HepG2 (cell line): ENCODE results near the gene PIKFYVE. TPM values are rescaled to one million over a fixed set of nuclear protein-coding genes. Genes with fewer than 3 reads are reported as not detected.

ENCODE experiments used
- ATAC-seq: fragments of 200-7000 bp; cut with Tn5 transposase; 3 replicates; pipeline ENCODE4 v1.9.1; 2020; ENCODE audit warnings: mild to moderate bottlenecking, moderate library complexity
- BruUV-seq: library from RNA; stranded (reverse); fragments of 400-500 nt; replicated peaks from 2 replicates; lab custom pipeline; 2021; lab: Mats Ljungman, UMichigan
- CTCF ChIA-PET: fragments of 300-600 bp; formaldehyde crosslinking; extraction: SDS; loops from one replicate; lab custom pipeline; 2021; ENCODE audit warnings: low total read pairs, inconsistent platforms, low intra/inter-chr PET ratio; lab: Yijun Ruan, JAX
- POLR2A ChIA-PET: fragments of 350-600 bp; sonication (Branson Sonifier 250); formaldehyde crosslinking; loops from one replicate; lab custom pipeline; 2020; ENCODE audit warnings: antibody characterized with exemption, inconsistent platforms; lab: Yijun Ruan, JAX
- DNase-seq: peaks from one replicate; pipeline ENCODE4 v3.0.0-alpha.2; 2015; ENCODE audit warnings: low spot score
- FAIRE-seq: peaks from 3 replicates; lab custom pipeline; 2011; peaks lifted over from hg19 to GRCh38; lab: Jason Lieb, UNC
- H2AFZ ChIP-seq: one replicate; pipeline ENCODE4 v1.6.1; 2011; ENCODE audit warnings: low read length, inconsistent platforms
- H3K27ac ChIP-seq: fragments of 300-600 bp; 3 replicates; pipeline ENCODE4 v1.8.0; 2011; ENCODE audit warnings: mixed run types, mild to moderate bottlenecking, mixed read lengths, low read length, inconsistent platforms; ENCODE audit not compliant: insufficient read depth; ENCODE audit errors: extremely low read length
- H3K27me3 ChIP-seq, 2 experiments: fragments of 200-600 bp in 1 of 2; 2 replicates in 1 of 2; 3 replicates in 1 of 2; pipeline versions ENCODE4 v1.6.0 to v1.8.0; 2011; ENCODE audit warnings: low read length in 2 of 2, mild to moderate bottlenecking in 2 of 2, moderate library complexity in 2 of 2, inconsistent platforms in 1 of 2; ENCODE audit not compliant: insufficient read depth in 2 of 2, control insufficient read depth in 1 of 2
- H3K36me3 ChIP-seq, 2 experiments: fragments of 200-600 bp in 1 of 2; replicated peaks in 1 of 2; 2 replicates in 1 of 2; 3 replicates in 1 of 2; pipeline versions ENCODE4 v1.5.1 to v1.8.0; 2011; ENCODE audit warnings: low read length in 2 of 2, inconsistent platforms in 1 of 2; ENCODE audit not compliant: insufficient read depth in 2 of 2, control insufficient read depth in 1 of 2
- H3K4me1 ChIP-seq: 2 replicates; pipeline ENCODE4 v1.5.1; 2012; ENCODE audit warnings: low read length, inconsistent platforms; ENCODE audit not compliant: insufficient read depth
- H3K4me2 ChIP-seq: 2 replicates; pipeline ENCODE4 v1.6.0; 2011; ENCODE audit warnings: low read depth, low read length, inconsistent platforms
- H3K4me3 ChIP-seq, 3 experiments: fragments of 200-600 bp in 1 of 3; sonication (generic), shearing (Covaris generic) in 1 of 3; replicated peaks in 1 of 3; 2 replicates each; pipeline ENCODE4 v1.5.1; 2011 to 2016; ENCODE audit warnings: low read length in 3 of 3, inconsistent platforms in 2 of 3, low read depth in 2 of 3, mild to moderate bottlenecking in 2 of 3, control low read depth in 1 of 3, mixed read lengths in 1 of 3; ENCODE audit not compliant: insufficient read depth in 1 of 3
- H3K79me2 ChIP-seq: one replicate; pipeline ENCODE4 v1.6.1; 2011; ENCODE audit warnings: low read length, inconsistent platforms; ENCODE audit not compliant: insufficient read depth
- H3K9ac ChIP-seq: 2 replicates; pipeline ENCODE4 v1.6.0; 2011; ENCODE audit warnings: mild to moderate bottlenecking, low read depth, low read length, inconsistent platforms; ENCODE audit not compliant: insufficient read depth
- H3K9me3 ChIP-seq: 2 replicates; pipeline ENCODE4 v1.5.1; 2012; ENCODE audit warnings: mild to moderate bottlenecking, low read length
- H4K20me1 ChIP-seq: 2 replicates; pipeline ENCODE4 v1.6.0; 2011; ENCODE audit warnings: inconsistent platforms, mild to moderate bottlenecking, low read length, moderate library complexity; ENCODE audit not compliant: insufficient read depth
- DMTF1 ChIP-seq: sonication (generic); formaldehyde crosslinking; IDR thresholded peaks from 2 replicates; pipeline ENCODE4 v1.4.0; 2020; ENCODE audit warnings: mild to moderate bottlenecking, missing genetic modification reagents
- DNMT1 ChIP-seq: sonication (generic); formaldehyde crosslinking; IDR thresholded peaks from 2 replicates; pipeline ENCODE4 v1.5.1; 2020; ENCODE audit warnings: mild to moderate bottlenecking, missing genetic modification reagents
- ELF4 ChIP-seq: sonication (generic); formaldehyde crosslinking; IDR thresholded peaks from 2 replicates; pipeline ENCODE4 v1.5.0; 2020; ENCODE audit warnings: missing genetic modification reagents, mild to moderate bottlenecking, moderate library complexity, borderline replicate concordance
- KLF6 ChIP-seq: IDR thresholded peaks from 2 replicates; pipeline ENCODE4 v1.8.0; 2016; ENCODE audit warnings: missing biosample characterization, missing genetic modification reagents
- MED1 ChIP-seq: sonication (generic); formaldehyde crosslinking; IDR thresholded peaks from 2 replicates; pipeline ENCODE4 v1.4.0; 2020; ENCODE audit warnings: missing genetic modification reagents
- NKX3-1 ChIP-seq: sonication (generic); formaldehyde crosslinking; IDR thresholded peaks from 2 replicates; pipeline ENCODE4 v1.5.0; 2020; ENCODE audit warnings: missing genetic modification reagents
- POLR2A ChIP-seq, 2 experiments: IDR thresholded peaks; 2 replicates each; pipeline ENCODE4 v1.6.1; 2011; ENCODE audit warnings: low read depth in 2 of 2, low read length in 2 of 2, mild to moderate bottlenecking in 1 of 2, moderate library complexity in 1 of 2; ENCODE audit not compliant: insufficient read depth in 1 of 2
- REL ChIP-seq: sonication (generic); formaldehyde crosslinking; conservative IDR thresholded peaks from 2 replicates; pipeline ENCODE4 v1.8.0; 2022; ENCODE audit warnings: mild to moderate bottlenecking, missing genetic modification reagents, moderate library complexity
- SIN3A ChIP-seq: IDR thresholded peaks from 2 replicates; pipeline ENCODE4 v1.6.1; 2011; ENCODE audit warnings: low read depth, mild to moderate bottlenecking, control low read depth, low read length, borderline replicate concordance
- SPEN ChIP-seq: sonication (generic); formaldehyde crosslinking; IDR thresholded peaks from 2 replicates; pipeline ENCODE4 v1.5.1; 2020; ENCODE audit warnings: low read depth, mild to moderate bottlenecking, missing genetic modification reagents
- ZBTB10 ChIP-seq: sonication (generic); formaldehyde crosslinking; IDR thresholded peaks from 2 replicates; pipeline ENCODE4 v1.4.0; 2020; ENCODE audit warnings: missing genetic modification reagents, borderline replicate concordance
- ZNF614 ChIP-seq: IDR thresholded peaks from 2 replicates; pipeline ENCODE4 v1.6.1; 2018; ENCODE audit warnings: missing biosample characterization, missing genetic modification reagents, inconsistent platforms, borderline replicate concordance
- WGBS: methylation state at CpG from one replicate; pipeline ENCODE4 v1.1.6; 2017; ENCODE audit warnings: low lambda C conversion rate; 5-methylcytosine and 5-hydroxymethylcytosine counted together
- in situ Hi-C: cut with HindIII; loops from 2 replicates; pipeline ENCODE4 v1.10.0; 2017; ENCODE audit warnings: low pct_unique_long_range_greater_than_20kb; ENCODE audit not compliant: extremely low pct_ligation_motif_present
- intact Hi-C: fragments of 100-400 bp; cut with micrococcal nuclease; formaldehyde crosslinking; loops from one replicate; pipeline ENCODE4 v1.10.0; 2022; ENCODE audit not compliant: unreplicated experiment
- polyA plus RNA-seq, 8 experiments: library from polyadenylated mRNA; depleted of rRNA in 3 of 8; stranded (reverse) in 7 of 8; unstranded in 1 of 8; fragments of >200 nt; fragmentation: Illumina TruSeq in 4 of 8; extraction: Trizol in 4 of 8; gene quantifications; 2 replicates each; pipeline versions ENCODE4 v1.2.1 to v1.2.3, GENCODE V29; 2011 to 2016; ENCODE audit warnings: low read depth in 4 of 8, missing spikeins in 1 of 8, mixed read lengths in 1 of 8; ENCODE audit not compliant: insufficient read depth in 1 of 8
- total RNA-seq, 5 experiments: library from RNA; depleted of rRNA; stranded (reverse); fragments of >200 nt; fragmentation: Illumina TruSeq; extraction: Trizol; gene quantifications; 2 replicates each; pipeline ENCODE4 v1.2.3, GENCODE V29; 2016; ENCODE audit warnings: low read depth in 1 of 5
- TF ChIP-seq, protein P1 (sequence below): sonication (generic); formaldehyde crosslinking; IDR thresholded peaks from 2 replicates; pipeline ENCODE4 v1.9.0; 2022; ENCODE audit warnings: missing genetic modification reagents, mild to moderate bottlenecking, borderline replicate concordance
- TF ChIP-seq, protein P2 (sequence below): sonication (generic); formaldehyde crosslinking; IDR thresholded peaks from 2 replicates; pipeline ENCODE4 v1.8.1; 2023; ENCODE audit warnings: mild to moderate bottlenecking, missing genetic modification reagents

Gene PIKFYVE
- total and polyA plus RNA-seq, 2 of the 13 experiments (the other 11 are each of a cell fraction or from before 2014, with no cell fraction given) = 20.2 to 21.7 TPM

DNA sequence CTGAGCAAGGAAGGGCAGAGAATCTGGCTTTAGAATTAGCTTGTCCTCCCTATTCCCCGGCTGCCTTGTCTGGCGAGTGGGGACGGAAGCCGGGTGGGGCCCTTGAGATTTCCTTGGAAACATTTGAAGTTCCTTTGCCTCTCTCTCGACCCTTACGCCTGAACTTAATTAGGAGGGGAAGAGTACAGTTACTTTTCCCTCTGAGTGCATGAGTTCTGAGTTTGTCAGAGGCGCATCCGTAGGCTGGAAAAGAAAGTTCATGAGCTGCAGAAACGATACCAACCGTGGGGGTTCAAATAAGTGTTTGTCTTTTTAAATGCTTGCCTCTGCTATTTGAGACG is 468 bp downstream of the PIKFYVE start:
- intact Hi-C loops (loop anchor here (1.0 to 5.0 kb wide), 3 partner anchors 11 to 519 kb away; partner anchors contain the start of gene IDH1), in situ Hi-C loops (loop anchor here (25.0 kb wide), 1 partner anchor 554 kb away; the partner anchor contains the start of gene CCNYL1)
- no peak for TF ChIP-seq DMTF1 (CRISPR knock-in tag)
- TF ChIP-seq ZNF614 = 0 out of 2 replicates have a peak, but pooled peaks have one; percentile 28
- TF ChIP-seq, protein P1, sequence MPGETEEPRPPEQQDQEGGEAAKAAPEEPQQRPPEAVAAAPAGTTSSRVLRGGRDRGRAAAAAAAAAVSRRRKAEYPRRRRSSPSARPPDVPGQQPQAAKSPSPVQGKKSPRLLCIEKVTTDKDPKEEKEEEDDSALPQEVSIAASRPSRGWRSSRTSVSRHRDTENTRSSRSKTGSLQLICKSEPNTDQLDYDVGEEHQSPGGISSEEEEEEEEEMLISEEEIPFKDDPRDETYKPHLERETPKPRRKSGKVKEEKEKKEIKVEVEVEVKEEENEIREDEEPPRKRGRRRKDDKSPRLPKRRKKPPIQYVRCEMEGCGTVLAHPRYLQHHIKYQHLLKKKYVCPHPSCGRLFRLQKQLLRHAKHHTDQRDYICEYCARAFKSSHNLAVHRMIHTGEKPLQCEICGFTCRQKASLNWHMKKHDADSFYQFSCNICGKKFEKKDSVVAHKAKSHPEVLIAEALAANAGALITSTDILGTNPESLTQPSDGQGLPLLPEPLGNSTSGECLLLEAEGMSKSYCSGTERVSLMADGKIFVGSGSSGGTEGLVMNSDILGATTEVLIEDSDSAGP (CRISPR knock-in tag) = no peak
- TF ChIP-seq REL (CRISPR knock-in tag) = 0 out of 2 replicates have a peak, but pooled peaks have one; percentile 2
- TF ChIP-seq ZBTB10 (CRISPR knock-in tag) = 0 out of 2 replicates have a peak, but pooled peaks have one; percentile 11
- peak; percentile 6; the same call in 1 of the 2 replicates for TF ChIP-seq KLF6 (CRISPR knock-in tag)
- TF ChIP-seq DNMT1 = no peak
- TF ChIP-seq ELF4 = peak; percentile 43; the same call in 1 of the 2 replicates
- no peak for TF ChIP-seq MED1 (CRISPR knock-in tag)
- TF ChIP-seq NKX3-1 (CRISPR knock-in tag) = peak; percentile 68; the same call in 1 of the 2 replicates
- no peak for TF ChIP-seq POLR2A (IDR thresholded peaks at IDR 0.05; ENCODE audit: insufficient read depth in 1 of 2, low read depth in 2 of 2, low read length in 2 of 2)
- TF ChIP-seq, protein P2, sequence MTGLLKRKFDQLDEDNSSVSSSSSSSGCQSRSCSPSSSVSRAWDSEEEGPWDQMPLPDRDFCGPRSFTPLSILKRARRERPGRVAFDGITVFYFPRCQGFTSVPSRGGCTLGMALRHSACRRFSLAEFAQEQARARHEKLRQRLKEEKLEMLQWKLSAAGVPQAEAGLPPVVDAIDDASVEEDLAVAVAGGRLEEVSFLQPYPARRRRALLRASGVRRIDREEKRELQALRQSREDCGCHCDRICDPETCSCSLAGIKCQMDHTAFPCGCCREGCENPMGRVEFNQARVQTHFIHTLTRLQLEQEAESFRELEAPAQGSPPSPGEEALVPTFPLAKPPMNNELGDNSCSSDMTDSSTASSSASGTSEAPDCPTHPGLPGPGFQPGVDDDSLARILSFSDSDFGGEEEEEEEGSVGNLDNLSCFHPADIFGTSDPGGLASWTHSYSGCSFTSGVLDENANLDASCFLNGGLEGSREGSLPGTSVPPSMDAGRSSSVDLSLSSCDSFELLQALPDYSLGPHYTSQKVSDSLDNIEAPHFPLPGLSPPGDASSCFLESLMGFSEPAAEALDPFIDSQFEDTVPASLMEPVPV (CRISPR knock-in tag) = 0 out of 2 replicates have a peak, but pooled peaks have one; percentile 70
- TF ChIP-seq SPEN (CRISPR knock-in tag) = no peak
- TF ChIP-seq SIN3A = 0 out of 2 replicates have a peak, but pooled peaks have one; percentile 4

More for the DNA sequence above, 468 bp downstream of the PIKFYVE start:
- peak overlapping the region; percentile 86 for H3K9ac ChIP-seq
- H3K9me3 ChIP-seq = no peaks in the 10 kb centered on the region
- no peaks in the 10 kb centered on the region; a peak in 1 of 5 replicates for H3K27me3 ChIP-seq
- ATAC-seq = peak; percentile 13
- peak overlapping the region; percentile 71 to 87 (median 86) for H3K4me3 ChIP-seq
- BruUV-seq = no TSS peak
- no peak overlapping the region for H2AFZ ChIP-seq
- H4K20me1 ChIP-seq = peaks cover 8% of the 10 kb centered on the region; the same call in 1 of the 2 replicates
- H3K27ac ChIP-seq = peak overlapping the region; percentile 79
- no peak for FAIRE-seq
- H3K4me2 ChIP-seq = peak overlapping the region; percentile 78
- WGBS = 0% methylated on average over 11 of the region's 11 CpGs
- peaks cover 1 to 3% of the 10 kb centered on the region in 2 experiments; a peak in 2 of 5 replicates for H3K36me3 ChIP-seq
- peaks cover 45% of the 10 kb centered on the region for H3K4me1 ChIP-seq
- POLR2A ChIA-PET = interaction anchor here (1.0 to 6.6 kb wide), 8 partner anchors 12 to 737 kb away, joined by 3 to 145 read pairs (median 8); partner anchors contain the start of genes CCNYL1, CREB1, IDH1 and METTL21A
- CTCF ChIA-PET = no interaction called here
- no peak for DNase-seq
- H3K79me2 ChIP-seq = peaks cover 41% of the 10 kb centered on the region
